GM19324 (cell line): ENCODE results near the gene SAMD1.

Source experiments
- ATAC-seq: cut with Tn5 transposase; IDR thresholded peaks from one replicate; pipeline ENCODE4 v1.9.1; 2021; ENCODE audit warnings: mild to moderate bottlenecking, moderate library complexity; ENCODE audit not compliant: unreplicated experiment, low FRiP score

The SAMD1 gene

GRCh38 chr19:14091081-14091812 is 696 bp upstream of the SAMD1 start:
- ATAC-seq: peak; percentile 65

- peak; percentile 29 for ATAC-seq
Measured at GRCh38 chr19:14089662-14090508, 666 bp downstream of the SAMD1 start.

- no peak for ATAC-seq
Measured at GRCh38 chr19:14089412-14089661, 1.2 kb downstream of the SAMD1 start.

- ATAC-seq: no peak
Measured at GRCh38 chr19:14088634-14089411, 1.7 kb downstream of the SAMD1 start.

GRCh38 chr19:14086098-14086497 is 4.5 kb downstream of the SAMD1 start:
- no peak for ATAC-seq

- ATAC-seq: no peak
Measured at GRCh38 chr19:14085309-14085995, 5.1 kb downstream of the SAMD1 start, which contains the start of gene C19orf67. TSS of gene C19orf67 (minus strand) at chr19:14085783. CDS start at chr19:14085627, 156 bp downstream.

- ATAC-seq: no peak
Measured at GRCh38 chr19:14082675-14082960, 7.9 kb downstream of the SAMD1 start.

- ATAC-seq: no peak
Measured at GRCh38 chr19:14081797-14082674, 8.5 kb downstream of the SAMD1 start.

GRCh38 chr19:14080887-14081796 is 9.4 kb downstream of the SAMD1 start:
- peak; percentile 95 for ATAC-seq

- no peak for ATAC-seq
Measured at GRCh38 chr19:14078411-14078810, 12.1 kb downstream of the SAMD1 start.

GRCh38 chr19:14073925-14074838 is 16.4 kb downstream of the SAMD1 start:
- no peak for ATAC-seq

- ATAC-seq: peak; percentile 63
Measured at GRCh38 chr19:14073261-14073924, 17.2 kb downstream of the SAMD1 start.

GRCh38 chr19:14072535-14073260 is 17.9 kb downstream of the SAMD1 start, which contains the start of gene MISP3:
TSS of gene MISP3 (plus strand) at chr19:14072786. CDS start at chr19:14073310, 524 bp downstream.
- peak; percentile 29 for ATAC-seq

- no peak for ATAC-seq
Measured at GRCh38 chr19:14070268-14071050, 20.1 kb downstream of the SAMD1 start.

- no peak for ATAC-seq
Measured at GRCh38 chr19:14066134-14066533, 24.4 kb downstream of the SAMD1 start.

- no peak for ATAC-seq
Measured at GRCh38 chr19:14063105-14063504, 27.4 kb downstream of the SAMD1 start.
